ENCODE measurements around the gene CFAP126. TPM values are rescaled to one million over a fixed set of nuclear protein-coding genes. Genes with fewer than 3 reads are reported as not detected.

The CFAP126 gene
- total and polyA plus RNA-seq, 2 of the 13 experiments (the other 11 are each of a cell fraction or from before 2014, with no cell fraction given) = not detected

DNA sequence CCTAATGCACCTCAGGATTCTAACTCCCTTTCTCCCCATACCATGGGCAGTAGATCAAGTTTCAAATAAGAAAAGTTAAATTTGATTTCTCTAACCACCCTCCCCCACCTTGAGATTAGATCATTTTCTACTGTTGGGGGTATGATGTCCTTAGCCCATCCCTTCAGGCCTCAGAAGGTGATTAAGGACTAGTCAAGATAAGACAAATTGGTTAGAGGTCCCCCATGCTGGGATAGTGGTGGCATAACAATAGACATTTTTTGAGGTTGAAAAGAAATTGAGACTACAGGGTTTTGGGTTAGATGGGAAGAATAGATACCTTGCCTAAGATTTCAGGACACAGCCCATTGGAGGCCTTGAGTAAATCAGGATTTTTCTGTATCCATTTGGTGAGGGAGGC is 2.5 kb downstream of the CFAP126 start:
- FAIRE-seq (no peak), ATAC-seq (no peak), DNase-seq (ENCODE audit: low spot score) (no peak)
- Histone ChIP-seq H4K20me1 (ENCODE audit: insufficient read depth, low read length) (no peaks in the 10 kb centered on the region), H3K4me1 (ENCODE audit: insufficient read depth, low read length) (peaks cover 23% of the 10 kb centered on the region), H3K4me2 (ENCODE audit: low read depth, low read length) (no peak overlapping the region), H3K9ac (ENCODE audit: insufficient read depth, low read depth, low read length) (no peak overlapping the region), H2AFZ (ENCODE audit: low read length) (no peak overlapping the region), H3K9me3 (ENCODE audit: low read length) (no peaks in the 10 kb centered on the region), H3K27ac (ENCODE audit: extremely low read length, insufficient read depth, low read length) (no peak overlapping the region), H3K79me2 (ENCODE audit: insufficient read depth, low read length) (no peaks in the 10 kb centered on the region), H3K36me3 (replicated peaks in 1 of 2; ENCODE audit: control insufficient read depth in 1 of 2, insufficient read depth in 2 of 2, low read length in 2 of 2) (peaks cover 4 to 34% of the 10 kb centered on the region in 2 experiments), H3K4me3 (replicated peaks in 1 of 3; ENCODE audit: insufficient read depth in 1 of 3, low read depth in 2 of 3, low read length in 3 of 3) (no peak overlapping the region), H3K27me3 (ENCODE audit: control insufficient read depth in 1 of 2, insufficient read depth in 2 of 2, low read length in 2 of 2) (no peaks in the 10 kb centered on the region)
- in situ Hi-C loops (cut with HindIII; ENCODE audit: extremely low pct_ligation_motif_present, low pct_unique_long_range_greater_than_20kb) (no loop called here), intact Hi-C loops (cut with micrococcal nuclease; ENCODE audit: unreplicated experiment) (no loop called here)
- no TSS peak for BruUV-seq (replicated peaks)
- POLR2A ChIA-PET = no interaction called here
- TF ChIP-seq ZSCAN20 (CRISPR knock-in tag; IDR thresholded peaks at IDR 0.05; ENCODE audit: borderline replicate concordance) = no peak
- TF ChIP-seq PITX1 (CRISPR knock-in tag; IDR thresholded peaks at IDR 0.05) = no peak
- CTCF ChIA-PET (ENCODE audit: low intra/inter-chr PET ratio, low total read pairs) = no interaction called here

DNA sequence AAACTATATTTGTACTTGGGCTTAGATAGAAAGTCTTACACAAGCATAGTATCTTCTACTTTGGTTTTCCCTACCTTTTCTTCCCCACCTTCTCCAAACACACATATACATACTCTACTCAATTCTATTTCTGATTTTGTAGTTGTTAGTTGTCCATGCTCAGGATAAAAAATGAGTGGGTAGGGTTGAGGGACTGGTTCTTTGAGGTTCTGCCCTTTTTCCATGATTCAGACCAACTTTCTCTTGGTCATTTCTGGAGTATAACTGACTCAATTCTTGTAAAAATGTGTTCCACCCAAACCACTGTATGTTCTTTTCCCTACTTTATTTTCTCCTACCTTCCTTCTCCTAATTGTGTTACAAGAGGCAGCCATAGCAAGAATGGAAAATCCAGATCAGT is 3.3 kb downstream of the CFAP126 start:
- DNase-seq (ENCODE audit: low spot score) = no peak
- no peaks in the 10 kb centered on the region for H3K79me2 ChIP-seq (ENCODE audit: insufficient read depth, low read length)
- H2AFZ ChIP-seq (ENCODE audit: low read length) = no peak overlapping the region
- peaks cover 4 to 40% of the 10 kb centered on the region in 2 experiments for H3K36me3 ChIP-seq (replicated peaks in 1 of 2; ENCODE audit: control insufficient read depth in 1 of 2, insufficient read depth in 2 of 2, low read length in 2 of 2)
- H3K9ac ChIP-seq (ENCODE audit: insufficient read depth, low read depth, low read length) = no peak overlapping the region
- ATAC-seq = no peak
- intact Hi-C loops (cut with micrococcal nuclease; ENCODE audit: unreplicated experiment) = no loop called here
- H3K9me3 ChIP-seq (ENCODE audit: low read length) = no peaks in the 10 kb centered on the region
- H3K4me1 ChIP-seq (ENCODE audit: insufficient read depth, low read length) = peaks cover 23% of the 10 kb centered on the region
- ChIA-PET CTCF (ENCODE audit: low intra/inter-chr PET ratio, low total read pairs) (no interaction called here), POLR2A (no interaction called here)
- no peaks in the 10 kb centered on the region for H3K27me3 ChIP-seq (ENCODE audit: control insufficient read depth in 1 of 2, insufficient read depth in 2 of 2, low read length in 2 of 2)
- no peaks in the 10 kb centered on the region for H4K20me1 ChIP-seq (ENCODE audit: insufficient read depth, low read length)
- no peak overlapping the region for H3K27ac ChIP-seq (ENCODE audit: extremely low read length, insufficient read depth, low read length)
- FAIRE-seq = no peak
- no peak overlapping the region for H3K4me3 ChIP-seq (replicated peaks in 1 of 3; ENCODE audit: insufficient read depth in 1 of 3, low read depth in 2 of 3, low read length in 3 of 3)
- BruUV-seq (replicated peaks) = no TSS peak
- in situ Hi-C loops (cut with HindIII; ENCODE audit: extremely low pct_ligation_motif_present, low pct_unique_long_range_greater_than_20kb) = no loop called here
- TF ChIP-seq ZNF577 (CRISPR knock-in tag; IDR thresholded peaks at IDR 0.05; ENCODE audit: borderline replicate concordance, low read depth) (no peak), NPAS2 (CRISPR knock-in tag; IDR thresholded peaks at IDR 0.05; ENCODE audit: borderline replicate concordance) (no peak), ZNF629 (CRISPR knock-in tag; conservative IDR thresholded peaks at IDR 0.05) (no peak), ZFP1 (CRISPR knock-in tag; IDR thresholded peaks at IDR 0.05) (no peak)
- TF ChIP-seq, protein P1, sequence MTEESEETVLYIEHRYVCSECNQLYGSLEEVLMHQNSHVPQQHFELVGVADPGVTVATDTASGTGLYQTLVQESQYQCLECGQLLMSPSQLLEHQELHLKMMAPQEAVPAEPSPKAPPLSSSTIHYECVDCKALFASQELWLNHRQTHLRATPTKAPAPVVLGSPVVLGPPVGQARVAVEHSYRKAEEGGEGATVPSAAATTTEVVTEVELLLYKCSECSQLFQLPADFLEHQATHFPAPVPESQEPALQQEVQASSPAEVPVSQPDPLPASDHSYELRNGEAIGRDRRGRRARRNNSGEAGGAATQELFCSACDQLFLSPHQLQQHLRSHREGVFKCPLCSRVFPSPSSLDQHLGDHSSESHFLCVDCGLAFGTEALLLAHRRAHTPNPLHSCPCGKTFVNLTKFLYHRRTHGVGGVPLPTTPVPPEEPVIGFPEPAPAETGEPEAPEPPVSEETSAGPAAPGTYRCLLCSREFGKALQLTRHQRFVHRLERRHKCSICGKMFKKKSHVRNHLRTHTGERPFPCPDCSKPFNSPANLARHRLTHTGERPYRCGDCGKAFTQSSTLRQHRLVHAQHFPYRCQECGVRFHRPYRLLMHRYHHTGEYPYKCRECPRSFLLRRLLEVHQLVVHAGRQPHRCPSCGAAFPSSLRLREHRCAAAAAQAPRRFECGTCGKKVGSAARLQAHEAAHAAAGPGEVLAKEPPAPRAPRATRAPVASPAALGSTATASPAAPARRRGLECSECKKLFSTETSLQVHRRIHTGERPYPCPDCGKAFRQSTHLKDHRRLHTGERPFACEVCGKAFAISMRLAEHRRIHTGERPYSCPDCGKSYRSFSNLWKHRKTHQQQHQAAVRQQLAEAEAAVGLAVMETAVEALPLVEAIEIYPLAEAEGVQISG (CRISPR knock-in tag; IDR thresholded peaks at IDR 0.05) = no peak
- TF ChIP-seq, protein P2, sequence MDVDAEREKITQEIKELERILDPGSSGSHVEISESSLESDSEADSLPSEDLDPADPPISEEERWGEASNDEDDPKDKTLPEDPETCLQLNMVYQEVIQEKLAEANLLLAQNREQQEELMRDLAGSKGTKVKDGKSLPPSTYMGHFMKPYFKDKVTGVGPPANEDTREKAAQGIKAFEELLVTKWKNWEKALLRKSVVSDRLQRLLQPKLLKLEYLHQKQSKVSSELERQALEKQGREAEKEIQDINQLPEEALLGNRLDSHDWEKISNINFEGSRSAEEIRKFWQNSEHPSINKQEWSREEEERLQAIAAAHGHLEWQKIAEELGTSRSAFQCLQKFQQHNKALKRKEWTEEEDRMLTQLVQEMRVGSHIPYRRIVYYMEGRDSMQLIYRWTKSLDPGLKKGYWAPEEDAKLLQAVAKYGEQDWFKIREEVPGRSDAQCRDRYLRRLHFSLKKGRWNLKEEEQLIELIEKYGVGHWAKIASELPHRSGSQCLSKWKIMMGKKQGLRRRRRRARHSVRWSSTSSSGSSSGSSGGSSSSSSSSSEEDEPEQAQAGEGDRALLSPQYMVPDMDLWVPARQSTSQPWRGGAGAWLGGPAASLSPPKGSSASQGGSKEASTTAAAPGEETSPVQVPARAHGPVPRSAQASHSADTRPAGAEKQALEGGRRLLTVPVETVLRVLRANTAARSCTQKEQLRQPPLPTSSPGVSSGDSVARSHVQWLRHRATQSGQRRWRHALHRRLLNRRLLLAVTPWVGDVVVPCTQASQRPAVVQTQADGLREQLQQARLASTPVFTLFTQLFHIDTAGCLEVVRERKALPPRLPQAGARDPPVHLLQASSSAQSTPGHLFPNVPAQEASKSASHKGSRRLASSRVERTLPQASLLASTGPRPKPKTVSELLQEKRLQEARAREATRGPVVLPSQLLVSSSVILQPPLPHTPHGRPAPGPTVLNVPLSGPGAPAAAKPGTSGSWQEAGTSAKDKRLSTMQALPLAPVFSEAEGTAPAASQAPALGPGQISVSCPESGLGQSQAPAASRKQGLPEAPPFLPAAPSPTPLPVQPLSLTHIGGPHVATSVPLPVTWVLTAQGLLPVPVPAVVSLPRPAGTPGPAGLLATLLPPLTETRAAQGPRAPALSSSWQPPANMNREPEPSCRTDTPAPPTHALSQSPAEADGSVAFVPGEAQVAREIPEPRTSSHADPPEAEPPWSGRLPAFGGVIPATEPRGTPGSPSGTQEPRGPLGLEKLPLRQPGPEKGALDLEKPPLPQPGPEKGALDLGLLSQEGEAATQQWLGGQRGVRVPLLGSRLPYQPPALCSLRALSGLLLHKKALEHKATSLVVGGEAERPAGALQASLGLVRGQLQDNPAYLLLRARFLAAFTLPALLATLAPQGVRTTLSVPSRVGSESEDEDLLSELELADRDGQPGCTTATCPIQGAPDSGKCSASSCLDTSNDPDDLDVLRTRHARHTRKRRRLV (CRISPR knock-in tag; IDR thresholded peaks at IDR 0.05) = no peak
- H3K4me2 ChIP-seq (ENCODE audit: low read depth, low read length) = no peak overlapping the region

All from HepG2 (cell line).